Heart right ventricle (tissue), 16 donors: ENCODE data around the gene PRKCQ. TPM values are rescaled to one million over a fixed set of nuclear protein-coding genes. Genes with fewer than 3 reads are reported as not detected.

Source experiments
- ATAC-seq, 8 donors: fragments of 200-7000 bp; cut with Tn5 transposase; one replicate each; pipeline ENCODE4 v1.9.1; 2020; ENCODE audit warnings: mild to moderate bottlenecking in 8 of 8, moderate library complexity in 8 of 8, moderate number of reproducible peaks in 1 of 8
- DNase-seq, 2 donors: peaks; one replicate each; pipeline ENCODE4 v3.0.0-alpha.2; 2020
- H3K27ac ChIP-seq, 10 donors: fragments of 200-600 bp; sonication (generic) in 2 of 10; one replicate each; pipeline versions ENCODE4 v1.5.0 to v1.8.0; 2020 to 2022; ENCODE audit warnings: mild to moderate bottlenecking in 3 of 10
- H3K27me3 ChIP-seq, 7 donors: fragments of 200-600 bp; one replicate each; pipeline ENCODE4 v1.8.0; 2021 to 2022; ENCODE audit warnings: mild to moderate bottlenecking in 2 of 7
- H3K36me3 ChIP-seq, 9 donors: fragments of 200-600 bp; sonication (generic) in 1 of 9; one replicate each; pipeline versions ENCODE4 v1.5.0 to v1.8.0; 2020 to 2022; ENCODE audit warnings: mild to moderate bottlenecking in 2 of 9
- H3K4me1 ChIP-seq, 9 donors: fragments of 200-600 bp; sonication (generic) in 1 of 9; one replicate each; pipeline versions ENCODE4 v1.5.0 to v1.8.0; 2020 to 2022; ENCODE audit warnings: mild to moderate bottlenecking in 4 of 9
- H3K4me3 ChIP-seq, 10 donors: fragments of 200-600 bp; sonication (generic) in 2 of 10; one replicate each; pipeline versions ENCODE4 v1.5.0 to v1.8.0; 2020 to 2022; ENCODE audit warnings: mild to moderate bottlenecking in 7 of 10, moderate library complexity in 2 of 10
- H3K9me3 ChIP-seq, 11 donors: fragments of 200-600 bp in 10 of 11; sonication (generic) in 2 of 11; one replicate each; pipeline versions ENCODE4 v1.5.0 to v1.8.0; 2013 to 2022; ENCODE audit warnings: mild to moderate bottlenecking in 2 of 11, control low read depth in 1 of 11, moderate library complexity in 1 of 11
- CTCF ChIP-seq, 9 donors: fragments of 200-600 bp; sonication (generic) in 2 of 9; IDR thresholded peaks; one replicate each; pipeline versions ENCODE4 v1.5.0 to v1.8.0; 2021 to 2022; ENCODE audit warnings: antibody characterized with exemption in 9 of 9, mild to moderate bottlenecking in 5 of 9, moderate library complexity in 1 of 9
- WGBS, 2 donors: extraction: QIAGEN DNeasy Blood & Tissue Kit; methylation state at CpG; one replicate each; pipeline ENCODE4 v1.1.7; 2013; ENCODE audit warnings: inconsistent platforms in 1 of 2; 5-methylcytosine and 5-hydroxymethylcytosine counted together
- intact Hi-C, 10 donors: fragments of 100-400 bp; cut with DNase I; formaldehyde crosslinking; loops; one replicate each; pipeline versions ENCODE4 v1.11.1 to v1.14.2; 2022
- polyA plus RNA-seq, 2 donors: library from polyadenylated mRNA; stranded (reverse); fragments of 200-250 nt; gene quantifications; one replicate each; pipeline ENCODE4 v1.2.3, GENCODE V29; 2013
- total RNA-seq, 10 donors: library from RNA; stranded (reverse); fragmentation: NEBNext Ultra II Directional in 3 of 10; extraction: Animal tissue kit (Norgen Biotek cat#: 25700) in 3 of 10; gene quantifications; one replicate each; pipeline versions ENCODE4 v1.2.1 to v1.2.4, GENCODE V29; 2021 to 2023
- donor health status: Arrhythmogenic right ventricular cardiomyopathy.
- donor health status: ischemic (EF 13 %, LVEDD 7.1; RV severe dilation, severe dysfunction).
- donor health status: healthy with polysubstance abuse.
- donor health status: DM: no; HTN: yes; CAD: no.
- donor health status: DM: no; HTN: no; CAD: no.
- donor health status: ischemic (EF 25% LVEDD 6.9; RV normal size, moderate dysfunction).
- donor health status: ischemic (EF 25% LVEDD 5.7; RV mildly dilated, moderate dysfunction).
- donor health status: healthy.
- donor health status: DM: yes; HTN: yes; CAD: no.
- donor health status: Ischemic cardiomyopathy.
- donor health status: ischemic (EF 35%, LVEDD 5.7; RV mildly dilated, moderate dysfunction).
- donor health status: nonischemic (EF 11% LVEDD 7.7; RV severe dilation, severe dysfunction).
- donor health status: DM: yes; HTN: yes; CAD: no.
- donor health status: PGD.
- donor health status: ischemic (EF 29% LVEDD 5.4; RV normal size, mild dysfunction).
- donor health status: nonischemic (EF 23%, LVEDD 6.1; RV moderate dilation, normal function).

PRKCQ gene
- total and polyA plus RNA-seq, 12 donors = 0.04 to 2.0 (median 0.27) TPM; not detected in 2

- 79 to 82% methylated on average over 9 of the region's 9 CpGs for WGBS, 2 donors
- no peak overlapping the region for H3K4me3 ChIP-seq
- no peaks in the 10 kb centered on the region for H3K4me1 ChIP-seq
- peaks cover 0 to 3% (median 0%) of the 10 kb centered on the region in 11 donors for H3K9me3 ChIP-seq
- H3K27me3 ChIP-seq = peaks cover 0 to 18% (median 10%) of the 10 kb centered on the region in 7 donors
- TF ChIP-seq CTCF (IDR thresholded peaks at IDR 0.05) = no peak
- no peak for ATAC-seq
- intact Hi-C loops = no loop called here
- H3K27ac ChIP-seq = no peak overlapping the region
- peaks cover 0 to 7% (median 0%) of the 10 kb centered on the region in 9 donors for H3K36me3 ChIP-seq
- DNase-seq = no peak
These were observed 115.1 kb downstream of the PRKCQ start for GRCh38 chr10:6464862-6465430.

- ATAC-seq = no peak
- Histone ChIP-seq H3K9me3 (peaks cover 0 to 9% (median 0%) of the 10 kb centered on the region in 11 donors), H3K27me3 (peaks cover 0 to 12% (median 6%) of the 10 kb centered on the region in 7 donors), H3K4me3 (no peak overlapping the region), H3K36me3 (peaks cover 0 to 10% (median 0%) of the 10 kb centered on the region in 9 donors), H3K4me1 (no peaks in the 10 kb centered on the region), H3K27ac (no peak overlapping the region)
- TF ChIP-seq CTCF (IDR thresholded peaks at IDR 0.05) = no peak
- no peak for DNase-seq
- intact Hi-C loops = no loop called here
- WGBS, 2 donors = 84 to 85% methylated on average over 7 of the region's 7 CpGs
These were observed 116.7 kb downstream of the PRKCQ start for GRCh38 chr10:6463366-6463765.

GRCh38 chr10:6461961-6462360 is 118.1 kb downstream of the PRKCQ start:
- Histone ChIP-seq H3K36me3 (peaks cover 0 to 10% (median 0%) of the 10 kb centered on the region in 9 donors), H3K9me3 (peaks cover 0 to 14% (median 4%) of the 10 kb centered on the region in 11 donors), H3K4me1 (no peaks in the 10 kb centered on the region), H3K27ac (no peak overlapping the region), H3K4me3 (no peak overlapping the region), H3K27me3 (peaks cover 0 to 10% (median 6%) of the 10 kb centered on the region in 7 donors)
- no peak for TF ChIP-seq CTCF (IDR thresholded peaks at IDR 0.05)
- WGBS, 2 donors = 75 to 80% methylated on average over 3 of the region's 3 CpGs
- ATAC-seq = no peak
- DNase-seq = no peak
- intact Hi-C loops = no loop called here

- 78 to 94% methylated on average over 2 of the region's 2 CpGs for WGBS, 2 donors
- H3K27ac ChIP-seq = no peak overlapping the region
- H3K4me1 ChIP-seq = no peaks in the 10 kb centered on the region
- DNase-seq (no peak), ATAC-seq (no peak)
- intact Hi-C loops = no loop called here
- peaks cover 0 to 6% (median 0%) of the 10 kb centered on the region in 7 donors for H3K27me3 ChIP-seq
- H3K4me3 ChIP-seq = no peak overlapping the region
- peaks cover 0 to 10% (median 0%) of the 10 kb centered on the region in 9 donors for H3K36me3 ChIP-seq
- H3K9me3 ChIP-seq = peaks cover 0 to 15% (median 4%) of the 10 kb centered on the region in 11 donors
- TF ChIP-seq CTCF (IDR thresholded peaks at IDR 0.05) = no peak
These were observed 119.1 kb downstream of the PRKCQ start for GRCh38 chr10:6460861-6461409.
